CD4-positive, alpha-beta T cell (primary cell): ENCODE data around the gene LRCH3. TPM values are rescaled to one million over a fixed set of nuclear protein-coding genes. Genes with fewer than 3 reads are reported as not detected.

ENCODE experiments used
- ATAC-seq: fragments of 200-7000 bp; cut with Tn5 transposase; one replicate; pipeline ENCODE4 v1.10.0; 2022; ENCODE audit warnings: mild to moderate bottlenecking; ENCODE audit not compliant: poor library complexity
- CTCF ChIA-PET: fragments of 350-600 bp; sonication (Branson Sonifier 250); formaldehyde crosslinking; loops from one replicate; lab custom pipeline; 2021; ENCODE audit warnings: antibody characterized with exemption, inconsistent platforms; lab: Charles Lee
- POLR2A ChIA-PET: fragments of 350-600 bp; sonication (Branson Sonifier 250); formaldehyde crosslinking; loops from one replicate; lab custom pipeline; 2021; ENCODE audit warnings: antibody characterized with exemption, inconsistent platforms; lab: Charles Lee
- DNase-seq, 14 experiments: peaks; one replicate each; pipeline ENCODE4 v3.0.0-alpha.2; 2013 to 2020; ENCODE audit warnings: mixed read lengths in 2 of 14
- H3K27ac ChIP-seq, 2 donors: one replicate each; pipeline versions ENCODE4 v1.5.1 to v1.7.0; 2013; ENCODE audit warnings: low read length in 2 of 2, low read depth in 1 of 2, mild to moderate bottlenecking in 1 of 2
- H3K27me3 ChIP-seq, 2 experiments: 1 replicate in 1 of 2; 2 replicates in 1 of 2; pipeline versions ENCODE4 v1.6.1 to v1.7.0; 2013; ENCODE audit warnings: low read length in 2 of 2, control low read depth in 1 of 2, mild to moderate bottlenecking in 1 of 2, moderate library complexity in 1 of 2; ENCODE audit not compliant: insufficient read depth in 2 of 2, control insufficient read depth in 1 of 2
- H3K36me3 ChIP-seq: one replicate; pipeline ENCODE4 v1.6.1; 2013; ENCODE audit warnings: low read length, control low read depth; ENCODE audit not compliant: insufficient read depth
- H3K4me1 ChIP-seq: one replicate; pipeline ENCODE4 v1.6.1; 2013; ENCODE audit warnings: low read length, control low read depth; ENCODE audit not compliant: insufficient read depth
- H3K4me3 ChIP-seq: one replicate; pipeline ENCODE4 v1.5.1; 2013; ENCODE audit warnings: mild to moderate bottlenecking, low read length, moderate library complexity
- H3K9me3 ChIP-seq, 2 experiments: 1 replicate in 1 of 2; 2 replicates in 1 of 2; pipeline versions ENCODE4 v1.6.1 to v1.7.0; 2013; ENCODE audit warnings: low read length in 2 of 2, mild to moderate bottlenecking in 2 of 2, control low read depth in 1 of 2, moderate library complexity in 1 of 2; ENCODE audit not compliant: control insufficient read depth in 1 of 2, insufficient read depth in 1 of 2
- H3K27ac Mint-ChIP-seq: one replicate; pipeline ENCODE4 v1.8.0; 2020; ENCODE audit warnings: mixed read lengths
- H3K27me3 Mint-ChIP-seq: one replicate; pipeline ENCODE4 v1.8.0; 2021; ENCODE audit warnings: mixed read lengths
- H3K36me3 Mint-ChIP-seq: one replicate; pipeline ENCODE4 v1.8.0; 2021; ENCODE audit warnings: low read depth, mixed read lengths
- H3K4me1 Mint-ChIP-seq: one replicate; pipeline ENCODE4 v1.8.0; 2021; ENCODE audit warnings: low read depth, mixed read lengths
- H3K4me3 Mint-ChIP-seq: one replicate; pipeline ENCODE4 v1.8.0; 2020; ENCODE audit warnings: mild to moderate bottlenecking, mixed read lengths
- H3K9me3 Mint-ChIP-seq: one replicate; pipeline ENCODE4 v1.8.0; 2020; ENCODE audit warnings: mixed read lengths
- intact Hi-C, 2 experiments: fragments of 100-400 bp; cut with DNase I in 1 of 2; cut with micrococcal nuclease in 1 of 2; formaldehyde crosslinking; loops; one replicate each; pipeline versions ENCODE4 v1.15.1 to v1.9.0; 2023 to 2025; cut with DNase I, micrococcal nuclease
- total RNA-seq, 174 experiments: library from RNA in 2 of 174; stranded (reverse) in 2 of 174; gene quantifications; one replicate each; pipeline ENCODE4 v1.2.3 and lab custom pipeline; 2021 to 2026
- TF ChIP-seq, protein P1 (sequence below): fragments of 200-600 bp; IDR thresholded peaks from one replicate; pipeline ENCODE4 v1.8.0; 2022; ENCODE audit warnings: antibody characterized with exemption, mild to moderate bottlenecking

LRCH3 gene
- total RNA-seq, 2 experiments from 2014 or later: 31.5 to 37.6 TPM

DNA sequence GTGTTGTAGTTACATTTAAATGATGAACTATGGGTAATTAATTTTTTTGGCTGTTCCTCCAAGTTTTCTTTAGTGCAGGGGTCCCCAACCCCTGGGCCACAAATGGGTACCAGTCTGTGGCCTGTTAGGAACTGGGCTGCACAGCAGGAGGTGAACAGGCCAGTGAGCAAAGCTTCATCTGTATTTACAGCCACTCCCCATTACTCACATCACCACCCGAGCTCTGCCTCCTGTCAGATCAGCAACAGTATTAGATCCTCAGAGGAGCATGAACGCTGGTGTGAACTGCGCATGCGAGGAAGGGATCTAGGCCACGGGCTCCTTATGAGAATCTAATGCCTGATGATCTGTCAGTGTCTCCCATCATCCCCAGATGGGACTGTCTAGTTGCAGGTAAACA, 83.0 kb downstream of the LRCH3 start:
- peaks cover 74% of the 10 kb centered on the region for H3K36me3 Mint-ChIP-seq
- TF ChIP-seq, protein P1, sequence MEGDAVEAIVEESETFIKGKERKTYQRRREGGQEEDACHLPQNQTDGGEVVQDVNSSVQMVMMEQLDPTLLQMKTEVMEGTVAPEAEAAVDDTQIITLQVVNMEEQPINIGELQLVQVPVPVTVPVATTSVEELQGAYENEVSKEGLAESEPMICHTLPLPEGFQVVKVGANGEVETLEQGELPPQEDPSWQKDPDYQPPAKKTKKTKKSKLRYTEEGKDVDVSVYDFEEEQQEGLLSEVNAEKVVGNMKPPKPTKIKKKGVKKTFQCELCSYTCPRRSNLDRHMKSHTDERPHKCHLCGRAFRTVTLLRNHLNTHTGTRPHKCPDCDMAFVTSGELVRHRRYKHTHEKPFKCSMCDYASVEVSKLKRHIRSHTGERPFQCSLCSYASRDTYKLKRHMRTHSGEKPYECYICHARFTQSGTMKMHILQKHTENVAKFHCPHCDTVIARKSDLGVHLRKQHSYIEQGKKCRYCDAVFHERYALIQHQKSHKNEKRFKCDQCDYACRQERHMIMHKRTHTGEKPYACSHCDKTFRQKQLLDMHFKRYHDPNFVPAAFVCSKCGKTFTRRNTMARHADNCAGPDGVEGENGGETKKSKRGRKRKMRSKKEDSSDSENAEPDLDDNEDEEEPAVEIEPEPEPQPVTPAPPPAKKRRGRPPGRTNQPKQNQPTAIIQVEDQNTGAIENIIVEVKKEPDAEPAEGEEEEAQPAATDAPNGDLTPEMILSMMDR: no peak
- ChIA-PET CTCF (no interaction called here), POLR2A (no interaction called here)
- H3K9me3 Mint-ChIP-seq: no peaks in the 10 kb centered on the region
- ATAC-seq (no peak), DNase-seq (no peak)
- no peak overlapping the region for H3K4me3 ChIP-seq
- H3K4me3 Mint-ChIP-seq: no peak overlapping the region
- no peaks in the 10 kb centered on the region for H3K27me3 ChIP-seq
- peaks cover 4% of the 10 kb centered on the region for H3K4me1 ChIP-seq
- no peak overlapping the region for H3K27ac Mint-ChIP-seq
- no peaks in the 10 kb centered on the region for H3K9me3 ChIP-seq
- no peaks in the 10 kb centered on the region for H3K27me3 Mint-ChIP-seq
- H3K27ac ChIP-seq: no peak overlapping the region
- H3K4me1 Mint-ChIP-seq: peaks cover under 1% of the 10 kb centered on the region
- peaks cover 57% of the 10 kb centered on the region for H3K36me3 ChIP-seq
- intact Hi-C loops: no loop called here

DNA sequence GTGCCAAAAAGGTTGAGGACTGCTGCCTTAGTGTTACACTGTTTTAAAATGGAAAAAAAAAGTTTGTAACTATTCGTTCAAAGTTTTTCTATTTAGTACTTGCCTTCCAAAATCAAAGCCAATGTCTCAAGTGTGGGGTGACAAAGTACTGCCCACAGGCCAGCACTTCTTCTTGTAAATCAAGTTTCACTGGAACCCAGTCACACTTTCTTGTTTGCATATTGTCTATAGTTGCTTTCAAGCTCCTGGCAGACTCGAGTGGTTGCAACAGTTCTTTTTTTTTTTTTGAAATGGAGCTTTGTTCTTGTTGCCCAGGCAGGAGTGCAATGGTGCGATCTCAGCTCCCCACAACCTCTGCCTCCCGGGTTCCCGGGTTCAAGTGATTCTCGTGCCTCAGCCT, 83.6 kb downstream of the LRCH3 start:
- Histone ChIP-seq H3K4me3 (no peak overlapping the region), H3K4me1 (peaks cover 4% of the 10 kb centered on the region), H3K27ac (no peak overlapping the region), H3K36me3 (peaks cover 57% of the 10 kb centered on the region), H3K9me3 (no peaks in the 10 kb centered on the region), H3K27me3 (no peaks in the 10 kb centered on the region)
- POLR2A ChIA-PET: no interaction called here
- no peak overlapping the region for H3K27ac Mint-ChIP-seq
- intact Hi-C loops: no loop called here
- H3K27me3 Mint-ChIP-seq: no peaks in the 10 kb centered on the region
- no peak overlapping the region for H3K4me3 Mint-ChIP-seq
- H3K9me3 Mint-ChIP-seq: no peaks in the 10 kb centered on the region
- ATAC-seq: no peak
- no peak for DNase-seq
- peaks cover 73% of the 10 kb centered on the region for H3K36me3 Mint-ChIP-seq
- TF ChIP-seq, protein P1: no peak
- no peaks in the 10 kb centered on the region for H3K4me1 Mint-ChIP-seq
- CTCF ChIA-PET: no interaction called here

DNA sequence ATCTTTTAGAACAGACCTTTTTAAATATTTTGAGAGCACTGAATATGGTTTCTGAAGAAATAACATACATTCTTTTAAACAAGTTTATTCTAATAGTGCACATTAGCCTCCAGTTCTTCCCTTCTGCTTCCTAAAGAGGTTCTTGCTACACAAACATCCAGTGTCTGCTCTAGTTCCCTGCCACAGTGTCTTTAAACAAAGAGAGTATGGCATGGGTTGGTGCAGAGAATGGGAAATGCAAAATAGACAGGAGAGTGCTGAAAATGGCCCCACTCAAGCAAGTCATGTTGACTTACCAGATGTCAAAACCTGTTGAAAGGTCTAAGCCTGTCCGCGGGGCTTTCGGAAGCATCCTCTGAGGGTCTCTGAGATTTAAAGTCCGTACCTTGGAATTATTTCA, 86.8 kb downstream of the LRCH3 start:
- Histone ChIP-seq H3K27ac (no peak overlapping the region), H3K4me3 (no peak overlapping the region), H3K36me3 (peaks cover 46% of the 10 kb centered on the region), H3K27me3 (no peaks in the 10 kb centered on the region), H3K4me1 (peaks cover 4% of the 10 kb centered on the region), H3K9me3 (no peaks in the 10 kb centered on the region)
- intact Hi-C loops: no loop called here
- no peak for DNase-seq
- ATAC-seq: no peak
- Mint-ChIP-seq H3K9me3 (no peaks in the 10 kb centered on the region), H3K4me1 (peaks cover 11% of the 10 kb centered on the region), H3K36me3 (peaks cover 66% of the 10 kb centered on the region), H3K4me3 (no peak overlapping the region), H3K27ac (no peak overlapping the region), H3K27me3 (no peaks in the 10 kb centered on the region)
- TF ChIP-seq, protein P1: no peak
- CTCF ChIA-PET: no interaction called here
- POLR2A ChIA-PET: interaction anchor here (0.6 kb wide), 1 partner anchor 80 kb away, joined by 3 read pairs; no protein-coding TSS in a partner anchor
